ENCODE data around the gene TPRG1L.

Gene TPRG1L

GRCh38 chr1:3675436-3675835 lies 50.6 kb downstream of the TPRG1L start:
- ChIA-PET POLR2A (no interaction called here), CTCF (no interaction called here)
- no peak for DNase-seq (ENCODE audit: extremely low spot score)
- TF ChIP-seq L3MBTL2 (conservative IDR thresholded peaks at IDR 0.05) (no peak), FOXM1 (IDR thresholded peaks at IDR 0.05; ENCODE audit: borderline replicate concordance) (no peak), ARNT (IDR thresholded peaks at IDR 0.05) (no peak), NFRKB (IDR thresholded peaks at IDR 0.05) (no peak), FOXK2 (IDR thresholded peaks at IDR 0.05) (no peak), TARDBP (IDR thresholded peaks at IDR 0.05) (no peak), PKNOX1 (IDR thresholded peaks at IDR 0.05) (no peak), BHLHE40 (IDR thresholded peaks at IDR 0.05; ENCODE audit: borderline replicate concordance) (no peak), FOXA1 (IDR thresholded peaks at IDR 0.05) (no peak), ZNF384 (IDR thresholded peaks at IDR 0.05) (no peak), SUZ12 (IDR thresholded peaks at IDR 0.05) (no peak), HDGF (IDR thresholded peaks at IDR 0.05; ENCODE audit: borderline replicate concordance) (no peak), LEF1 (IDR thresholded peaks at IDR 0.05; ENCODE audit: borderline replicate concordance) (no peak), ELF4 (IDR thresholded peaks at IDR 0.05) (no peak), CTBP1 (IDR thresholded peaks at IDR 0.05; ENCODE audit: borderline replicate concordance) (no peak)

- TF ChIP-seq FOXA1 (IDR thresholded peaks at IDR 0.05) (no peak), TARDBP (IDR thresholded peaks at IDR 0.05) (no peak), FOXK2 (IDR thresholded peaks at IDR 0.05) (no peak), SP1 (IDR thresholded peaks at IDR 0.05) (no peak), LEF1 (IDR thresholded peaks at IDR 0.05; ENCODE audit: borderline replicate concordance) (no peak), PKNOX1 (IDR thresholded peaks at IDR 0.05) (no peak), SUZ12 (IDR thresholded peaks at IDR 0.05) (no peak), CTBP1 (IDR thresholded peaks at IDR 0.05; ENCODE audit: borderline replicate concordance) (no peak), HDGF (IDR thresholded peaks at IDR 0.05; ENCODE audit: borderline replicate concordance) (no peak), L3MBTL2 (conservative IDR thresholded peaks at IDR 0.05) (no peak), BHLHE40 (IDR thresholded peaks at IDR 0.05; ENCODE audit: borderline replicate concordance) (no peak), NFRKB (IDR thresholded peaks at IDR 0.05) (no peak), ZNF384 (IDR thresholded peaks at IDR 0.05) (no peak), ARNT (IDR thresholded peaks at IDR 0.05) (no peak), FOXM1 (IDR thresholded peaks at IDR 0.05; ENCODE audit: borderline replicate concordance) (no peak)
- ChIA-PET CTCF (interaction anchor here (0.6 kb wide), 1 partner anchor 573 kb away, joined by 3 read pairs; no protein-coding TSS in a partner anchor), POLR2A (no interaction called here)
- no peak for DNase-seq (ENCODE audit: extremely low spot score)
Measured at GRCh38 chr1:3676581-3677470, 52.0 kb downstream of the TPRG1L start.

DNA sequence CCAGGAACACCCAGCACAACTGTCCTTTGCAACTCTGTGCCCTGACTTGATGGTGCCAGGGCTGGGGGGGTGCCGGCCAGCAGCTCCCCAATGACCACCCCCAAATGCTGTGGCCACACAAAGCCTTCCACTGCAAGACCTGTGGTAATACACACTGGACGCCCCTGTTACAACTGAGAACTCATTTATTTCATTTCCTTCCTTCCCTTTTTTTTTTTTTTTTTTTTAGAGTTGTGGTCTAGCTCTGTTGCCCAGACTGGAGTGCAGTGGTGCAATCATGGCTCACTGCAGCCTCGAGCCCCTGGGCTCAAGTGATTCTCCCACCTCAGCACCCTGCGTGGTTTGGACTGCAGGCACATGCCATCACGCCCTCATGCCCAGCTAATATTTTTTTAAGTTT lies 52.7 kb downstream of the TPRG1L start:
- ChIA-PET CTCF (no interaction called here), POLR2A (no interaction called here)
- no peak for DNase-seq (ENCODE audit: extremely low spot score)
- TF ChIP-seq HDGF (IDR thresholded peaks at IDR 0.05; ENCODE audit: borderline replicate concordance) (no peak), ELF4 (IDR thresholded peaks at IDR 0.05) (no peak), SP1 (IDR thresholded peaks at IDR 0.05) (no peak), FOXK2 (IDR thresholded peaks at IDR 0.05) (no peak), SUZ12 (IDR thresholded peaks at IDR 0.05) (no peak), FOXM1 (IDR thresholded peaks at IDR 0.05; ENCODE audit: borderline replicate concordance) (no peak), ZNF384 (IDR thresholded peaks at IDR 0.05) (no peak), FOXA1 (IDR thresholded peaks at IDR 0.05) (no peak), TARDBP (IDR thresholded peaks at IDR 0.05) (no peak), L3MBTL2 (conservative IDR thresholded peaks at IDR 0.05) (no peak), NFRKB (IDR thresholded peaks at IDR 0.05) (no peak), CTBP1 (IDR thresholded peaks at IDR 0.05; ENCODE audit: borderline replicate concordance) (no peak), ARNT (IDR thresholded peaks at IDR 0.05) (no peak)

DNA sequence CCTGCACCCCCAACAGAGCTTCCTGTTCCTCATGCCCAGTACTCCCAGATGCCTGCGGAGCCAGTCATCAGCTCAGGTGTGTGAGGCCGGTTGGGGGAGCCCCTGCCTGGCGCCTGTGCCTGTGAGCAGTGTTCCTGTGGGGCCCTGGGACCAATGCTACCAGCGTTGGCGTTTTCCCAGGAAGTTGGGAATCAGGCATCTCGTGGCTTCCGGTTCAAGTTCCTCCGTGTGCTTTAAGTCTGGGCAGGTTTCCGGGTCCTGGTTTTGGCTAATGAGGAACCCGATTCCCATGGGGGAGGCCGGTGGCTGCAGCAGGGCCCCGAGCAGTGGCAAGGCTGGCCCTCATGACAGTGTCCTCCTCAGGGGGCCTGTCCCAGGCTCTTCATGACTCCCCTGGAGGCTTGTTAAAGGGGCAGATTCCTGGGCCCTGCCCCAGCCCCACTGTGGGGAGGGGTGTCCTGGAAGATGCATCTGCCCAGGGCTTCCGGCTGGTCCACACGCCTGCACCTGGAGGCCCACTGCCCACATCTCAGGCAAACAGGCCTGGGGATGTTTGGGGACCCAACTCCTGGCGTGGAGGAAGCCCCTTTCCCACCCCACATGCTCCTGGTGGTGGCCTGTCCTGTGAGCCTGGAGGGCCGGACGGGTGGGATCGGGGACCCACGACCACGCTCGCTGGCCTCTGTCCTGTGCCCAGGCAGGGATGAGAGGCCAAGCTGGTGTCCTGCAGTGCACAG lies 53.7 kb downstream of the TPRG1L start:
- TF ChIP-seq ZNF384 (IDR thresholded peaks at IDR 0.05) (no peak), BHLHE40 (IDR thresholded peaks at IDR 0.05; ENCODE audit: borderline replicate concordance) (no peak)
- no peak for DNase-seq (ENCODE audit: extremely low spot score)
- POLR2A ChIA-PET = no interaction called here
- CTCF ChIA-PET = no interaction called here

- CTCF ChIA-PET = no interaction called here
- POLR2A ChIA-PET = no interaction called here
- TF ChIP-seq PKNOX1 (IDR thresholded peaks at IDR 0.05) (no peak), FOXA1 (IDR thresholded peaks at IDR 0.05) (no peak), SUZ12 (IDR thresholded peaks at IDR 0.05) (no peak)
- no peak for DNase-seq (ENCODE audit: extremely low spot score)
Measured at GRCh38 chr1:3679098-3679555, 54.3 kb downstream of the TPRG1L start.

All from HEK293T (cell line).